Measurements from ENCODE around the gene KCNH5. TPM values are rescaled to one million over a fixed set of nuclear protein-coding genes. Genes with fewer than 3 reads are reported as not detected.

Gene KCNH5
- total RNA-seq, 1 donor from 2014 or later = not detected

DNA sequence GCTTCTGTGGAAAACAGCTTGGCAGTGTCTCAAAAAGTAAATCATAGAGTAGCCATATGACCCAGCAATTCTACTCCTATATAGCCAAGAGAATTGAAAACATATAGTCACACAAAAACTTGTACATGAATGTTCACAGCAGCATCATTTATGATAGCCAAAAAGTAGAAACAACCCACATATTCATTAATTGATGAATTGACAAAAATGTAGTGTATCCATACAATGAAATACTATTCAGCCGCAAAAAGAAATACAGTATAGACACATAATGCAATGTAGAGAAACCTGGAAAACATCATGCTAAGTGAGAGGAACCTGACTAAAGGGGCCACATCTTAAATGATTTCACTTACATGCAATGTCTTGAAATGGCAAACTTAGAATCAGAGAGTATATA, 326.6 kb downstream of the KCNH5 start:
- DNase-seq (ENCODE audit: low read depth) = no peak
- TF ChIP-seq CTCF (conservative IDR thresholded peaks at IDR 0.05; ENCODE audit: low read depth, low read length) = no peak
- H3K4me3 ChIP-seq (ENCODE audit: low read depth, low read length) = no peak overlapping the region

DNA sequence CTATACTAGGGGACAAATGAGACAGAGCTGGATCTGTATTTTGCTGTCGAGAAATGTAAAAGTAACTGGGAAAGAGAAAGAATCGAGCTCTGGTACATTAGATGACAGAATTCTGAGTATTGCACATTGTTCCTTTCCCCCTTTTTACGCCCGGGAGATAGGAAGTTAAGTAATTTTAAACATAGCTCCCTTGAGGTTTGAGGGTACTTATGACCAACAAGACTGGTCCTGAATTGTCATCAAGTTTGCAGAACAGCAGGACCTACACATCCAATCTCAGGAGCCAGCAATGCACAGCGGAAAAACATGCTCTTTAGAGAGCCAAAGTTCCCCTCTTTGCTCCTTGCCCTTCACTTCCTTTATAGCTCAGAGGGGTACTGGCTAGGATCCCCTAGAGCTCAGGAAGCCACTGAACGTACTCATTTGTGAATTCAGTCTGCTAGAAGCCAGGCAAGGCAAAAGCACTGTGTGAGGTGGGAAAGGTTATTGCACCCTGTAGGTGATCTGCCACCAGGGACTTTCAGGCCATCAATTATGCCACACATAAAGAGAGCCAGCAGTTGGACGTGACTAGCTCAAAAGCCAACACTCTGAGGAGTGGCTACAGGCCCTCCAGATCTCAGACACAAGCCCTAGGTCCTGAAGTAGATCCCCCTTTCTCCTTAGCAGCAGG, 333.8 kb downstream of the KCNH5 start:
- TF ChIP-seq CTCF (conservative IDR thresholded peaks at IDR 0.05; ENCODE audit: low read depth, low read length) = no peak
- DNase-seq (ENCODE audit: low read depth) = no peak
- no peak overlapping the region for H3K4me3 ChIP-seq (ENCODE audit: low read depth, low read length)

GRCh38 chr14:62710811-62711210, 334.4 kb downstream of the KCNH5 start:
- no peak for TF ChIP-seq CTCF (conservative IDR thresholded peaks at IDR 0.05; ENCODE audit: low read depth, low read length)
- DNase-seq (ENCODE audit: low read depth) = no peak

GRCh38 chr14:62709773-62710172, 335.5 kb downstream of the KCNH5 start:
- TF ChIP-seq CTCF (conservative IDR thresholded peaks at IDR 0.05; ENCODE audit: low read depth, low read length) = no peak
- H3K4me3 ChIP-seq (ENCODE audit: low read depth, low read length) = no peak overlapping the region
- no peak for DNase-seq (ENCODE audit: low read depth)

More at GRCh38 chr14:62710811-62711210, 334.4 kb downstream of the KCNH5 start:
- no peak overlapping the region for H3K4me3 ChIP-seq (ENCODE audit: low read depth, low read length)

- no peak overlapping the region for H3K4me3 ChIP-seq (ENCODE audit: low read depth, low read length)
- DNase-seq (ENCODE audit: low read depth) = no peak
- no peak for TF ChIP-seq CTCF (conservative IDR thresholded peaks at IDR 0.05; ENCODE audit: low read depth, low read length)
Observed at GRCh38 chr14:62706217-62706616, 339.0 kb downstream of the KCNH5 start.

DNA sequence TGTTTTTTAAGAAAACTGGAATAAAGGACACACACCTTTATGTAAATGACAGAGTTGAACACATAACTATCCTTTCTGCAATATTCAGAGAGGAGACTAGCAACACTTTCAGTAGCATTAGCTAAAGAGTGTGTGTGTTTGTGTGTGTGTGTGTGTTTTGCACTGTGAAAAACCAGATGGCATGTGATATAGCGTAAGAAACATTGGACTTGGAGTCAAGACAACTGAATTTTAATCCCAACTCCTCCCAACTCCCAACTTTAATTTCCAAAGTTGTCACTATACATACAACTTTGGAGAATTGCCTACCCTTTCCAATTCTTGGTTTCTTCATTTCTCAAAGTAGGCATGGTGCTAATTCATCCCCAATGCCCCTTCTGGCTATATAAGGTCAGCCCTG, 347.8 kb downstream of the KCNH5 start:
- no peak for TF ChIP-seq CTCF (conservative IDR thresholded peaks at IDR 0.05; ENCODE audit: low read depth, low read length)
- no peak for DNase-seq (ENCODE audit: low read depth)
- H3K4me3 ChIP-seq (ENCODE audit: low read depth, low read length) = no peak overlapping the region

DNA sequence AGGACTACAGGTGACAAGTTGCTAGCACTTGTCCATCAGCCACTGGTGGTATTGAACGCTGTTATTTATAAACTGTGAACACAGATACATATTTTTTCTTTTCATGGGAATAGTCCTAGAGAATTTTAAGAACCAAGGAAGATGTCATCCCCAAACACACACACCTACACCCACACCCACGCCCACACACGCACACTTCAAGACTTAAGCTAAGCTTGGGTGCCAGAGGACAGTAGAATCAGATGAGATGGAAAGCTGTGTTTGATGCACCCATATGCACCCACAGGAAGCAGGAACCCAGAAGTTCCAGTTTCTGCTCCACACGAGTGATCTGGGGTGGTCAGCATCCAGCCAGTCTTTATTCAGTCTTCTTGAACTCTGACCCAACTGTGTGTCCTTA, 348.3 kb downstream of the KCNH5 start:
- TF ChIP-seq CTCF (conservative IDR thresholded peaks at IDR 0.05; ENCODE audit: low read depth, low read length) = no peak
- no peak for DNase-seq (ENCODE audit: low read depth)
- no peak overlapping the region for H3K4me3 ChIP-seq (ENCODE audit: low read depth, low read length)
